ENCODE data around the gene BRINP2. TPM values are rescaled to one million over a fixed set of nuclear protein-coding genes. Genes with fewer than 3 reads are reported as not detected.
A peak's percentile ranks its signal among the peaks of the same experiment; 100 is the strongest.

The BRINP2 gene
- total RNA-seq, 1 donor from 2014 or later, result 15.0 TPM

DNA sequence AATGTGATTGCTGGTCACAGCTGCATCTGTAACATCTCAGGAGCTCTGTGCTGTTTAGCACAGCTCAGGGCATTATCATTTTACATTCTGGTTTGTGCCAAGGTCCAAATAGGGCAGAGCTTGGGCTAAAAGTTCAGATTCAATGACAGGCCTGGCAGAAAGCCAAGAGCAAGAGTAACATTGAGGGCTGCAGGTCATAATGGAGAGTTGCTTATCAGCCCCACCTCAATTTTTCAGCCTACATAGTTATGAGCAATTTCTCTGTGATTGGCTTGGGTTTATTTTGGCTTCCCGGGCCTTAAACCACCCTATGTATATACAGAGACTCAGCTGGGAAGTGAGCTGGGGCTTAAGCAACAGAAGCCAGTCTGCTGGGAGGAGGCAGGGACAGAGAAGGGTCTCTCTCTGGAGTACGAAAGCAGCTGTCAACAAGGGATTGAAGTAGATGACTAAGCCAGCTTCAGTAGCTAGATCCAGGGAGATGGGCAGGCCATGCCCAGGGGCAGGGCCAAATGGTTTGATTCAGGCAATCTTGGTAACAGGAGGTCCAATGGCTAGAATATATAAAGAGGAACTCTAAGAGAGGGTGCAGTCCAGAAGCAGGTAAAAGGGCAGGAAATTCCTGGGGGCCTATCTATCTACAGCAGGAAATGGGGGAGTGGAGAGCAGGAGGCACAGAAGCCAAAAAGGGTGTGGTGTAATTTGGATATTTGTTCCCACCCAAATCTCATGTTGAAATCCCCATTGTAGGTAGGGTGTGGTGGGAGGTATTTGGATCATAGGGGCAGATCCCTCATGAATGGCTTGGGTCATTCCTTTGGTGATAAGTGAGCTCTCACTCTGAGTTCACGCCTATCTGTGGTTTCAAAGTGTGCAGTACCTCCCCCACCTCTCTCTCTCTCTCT, 49.0 kb downstream of the BRINP2 start:
- DNase-seq, result no peak

DNA sequence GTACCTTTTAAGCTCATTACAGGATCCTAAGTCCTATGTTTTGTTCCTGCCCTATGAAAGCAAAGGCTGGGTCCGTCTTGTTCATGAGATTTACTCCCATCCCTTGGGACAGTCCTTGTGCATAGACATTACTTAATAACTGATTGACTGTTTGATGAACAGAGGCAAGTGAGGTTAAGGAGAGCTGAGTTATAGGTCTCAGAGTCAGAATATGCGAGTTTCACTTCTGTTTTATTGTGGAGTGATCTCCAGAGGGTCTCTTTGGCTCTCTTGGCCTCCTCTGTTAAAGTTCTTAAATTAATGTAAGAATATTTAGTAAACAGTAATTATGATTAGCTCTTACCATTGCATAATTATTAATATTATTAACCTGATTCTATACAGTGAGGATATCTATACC, 52.6 kb downstream of the BRINP2 start:
- DNase-seq, result no peak

DNA sequence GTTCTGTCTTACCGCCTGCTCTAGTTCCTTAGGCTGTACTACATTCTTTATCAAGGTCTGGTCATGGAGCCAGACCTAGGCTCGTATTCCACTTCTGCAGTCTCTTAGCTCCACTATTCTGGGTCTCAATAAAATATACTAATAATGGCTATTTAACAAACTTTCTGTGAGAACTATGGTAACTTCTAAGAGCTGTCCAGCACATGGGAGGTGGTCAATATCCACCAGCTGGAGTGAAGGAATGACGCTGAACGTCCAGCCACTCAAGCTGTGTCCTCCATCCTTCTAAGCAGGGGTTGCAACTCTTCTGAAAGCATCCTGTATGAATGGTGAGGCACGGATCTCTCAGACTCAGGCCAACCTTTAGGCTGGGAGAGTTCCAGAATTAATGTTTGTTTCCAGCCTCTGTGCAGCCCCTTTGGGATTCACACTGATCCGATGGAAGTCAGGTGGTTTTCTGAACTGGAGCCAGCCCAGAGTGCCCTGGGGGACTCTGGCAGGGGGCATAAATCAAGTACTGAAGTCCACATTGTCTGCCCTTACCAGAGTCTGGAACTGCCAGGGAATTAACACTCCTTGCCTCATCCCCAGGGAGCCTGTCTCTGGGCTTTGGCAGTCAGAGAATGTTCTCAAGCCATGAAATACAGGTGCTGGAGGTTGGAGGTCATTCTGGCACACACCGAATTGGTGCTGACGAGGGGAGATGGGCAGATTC, 57.4 kb downstream of the BRINP2 start:
- DNase-seq, result no peak

DNA sequence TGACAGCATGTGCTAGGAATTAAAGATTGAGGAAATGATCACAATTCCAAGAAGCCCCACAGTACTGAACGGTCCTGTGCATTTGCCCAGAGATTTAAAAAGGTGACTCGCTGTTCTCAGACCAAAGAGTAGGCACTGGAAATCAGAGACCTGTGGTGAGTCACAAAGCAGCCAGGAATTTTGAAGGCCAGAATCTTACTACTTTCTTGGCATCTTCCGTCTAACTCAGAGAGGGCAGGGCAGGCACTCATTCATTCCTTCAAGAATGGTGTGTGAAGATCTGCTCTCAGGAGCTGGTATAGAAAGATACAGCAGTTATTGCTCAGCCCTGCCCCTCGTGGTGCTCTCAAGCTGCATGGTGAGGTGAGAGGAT, 57.9 kb downstream of the BRINP2 start:
- no peak for DNase-seq

DNA sequence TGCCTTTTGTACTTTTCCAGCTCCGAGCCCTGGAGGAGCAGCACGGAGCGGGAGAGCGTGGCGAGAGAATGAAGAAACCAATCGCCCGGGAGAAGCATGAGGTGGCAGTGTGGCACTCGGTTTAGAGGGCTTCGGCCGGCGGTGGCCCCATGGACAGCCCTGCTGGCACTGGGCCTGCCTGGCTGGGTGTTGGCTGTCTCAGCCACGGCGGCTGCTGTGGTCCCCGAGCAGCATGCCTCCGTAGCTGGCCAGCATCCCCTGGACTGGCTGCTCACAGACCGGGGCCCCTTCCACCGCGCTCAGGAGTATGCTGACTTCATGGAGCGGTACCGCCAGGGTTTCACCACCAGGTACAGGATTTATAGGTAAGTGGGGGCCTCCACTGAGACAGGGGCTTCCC, 59.0 kb downstream of the BRINP2 start:
- DNase-seq, result no peak

DNA sequence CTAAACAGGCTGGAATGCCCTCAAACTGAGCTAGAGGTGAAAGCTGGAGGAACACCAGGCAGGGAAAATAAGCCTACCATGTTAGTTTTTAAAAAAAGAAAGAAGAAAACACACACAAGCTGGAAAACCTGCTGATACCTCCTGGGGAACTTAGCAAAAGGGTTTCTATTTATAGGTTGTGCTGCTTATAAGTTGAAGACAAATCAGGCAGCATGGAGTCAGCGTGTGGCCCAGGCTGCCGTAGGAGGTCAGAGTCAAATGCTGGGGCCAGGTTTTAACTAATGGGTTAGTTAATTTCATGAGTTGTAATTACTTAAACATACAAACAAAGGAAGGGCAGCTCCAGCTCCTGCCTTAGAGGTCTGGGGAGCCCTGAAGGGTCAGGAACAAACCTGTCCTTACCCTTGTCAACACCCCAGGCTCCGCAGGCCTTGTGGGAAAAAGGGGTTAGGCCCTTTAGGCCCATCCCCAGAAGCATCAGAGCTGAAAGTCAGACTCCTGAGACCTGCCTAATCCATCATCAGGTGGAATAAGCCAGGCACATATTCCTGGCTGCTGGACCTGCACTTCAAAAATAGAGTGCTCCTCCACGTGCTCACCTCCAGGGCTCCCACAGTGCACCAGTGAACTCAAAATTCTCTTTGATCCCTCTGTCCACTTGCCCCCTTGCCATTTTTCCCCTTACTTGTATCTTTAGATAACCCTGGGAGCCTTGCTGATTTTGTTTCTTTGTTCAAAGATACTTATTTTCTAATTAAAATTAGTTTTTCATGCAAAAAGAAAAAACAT, 59.7 kb downstream of the BRINP2 start:
- no peak for DNase-seq

DNA sequence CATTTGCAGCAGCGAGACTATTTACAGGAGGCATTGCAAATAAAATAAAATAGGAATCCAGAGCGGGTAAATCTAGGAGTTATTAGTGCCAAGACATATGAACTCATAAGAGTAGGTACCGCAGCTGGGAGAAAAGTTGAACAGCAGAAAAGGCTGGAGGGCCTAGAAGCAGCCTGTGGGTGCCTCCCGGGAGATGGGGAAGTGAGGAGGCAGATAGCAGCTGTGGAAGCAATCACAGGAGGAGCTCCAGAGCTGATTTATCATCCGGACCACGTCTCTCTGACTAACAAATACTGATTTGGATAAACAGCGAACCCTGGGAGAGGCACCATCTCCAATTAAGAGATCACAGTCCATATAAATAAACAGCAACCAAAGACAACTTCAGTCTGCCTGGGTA, 64.6 kb downstream of the BRINP2 start:
- DNase-seq, result no peak

DNA sequence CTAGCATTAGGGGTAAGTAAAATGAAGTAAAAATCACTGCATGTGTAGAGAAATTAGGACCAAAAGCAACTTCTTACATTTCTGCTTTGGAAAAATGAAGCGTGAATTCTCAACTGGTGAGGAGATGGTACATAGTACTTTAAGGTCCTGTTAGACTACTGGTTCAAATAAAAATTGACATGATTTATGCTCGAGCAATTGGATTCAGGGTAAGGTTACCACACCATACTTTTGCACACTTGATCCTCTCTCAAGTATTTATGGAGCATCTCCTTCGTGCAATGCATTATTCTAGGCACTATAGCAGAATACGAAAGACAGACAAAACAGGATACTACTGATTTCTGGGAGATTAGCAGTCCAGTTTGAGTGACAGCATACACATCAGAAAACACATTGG, 66.2 kb downstream of the BRINP2 start:
- DNase-seq, result no peak

DNA sequence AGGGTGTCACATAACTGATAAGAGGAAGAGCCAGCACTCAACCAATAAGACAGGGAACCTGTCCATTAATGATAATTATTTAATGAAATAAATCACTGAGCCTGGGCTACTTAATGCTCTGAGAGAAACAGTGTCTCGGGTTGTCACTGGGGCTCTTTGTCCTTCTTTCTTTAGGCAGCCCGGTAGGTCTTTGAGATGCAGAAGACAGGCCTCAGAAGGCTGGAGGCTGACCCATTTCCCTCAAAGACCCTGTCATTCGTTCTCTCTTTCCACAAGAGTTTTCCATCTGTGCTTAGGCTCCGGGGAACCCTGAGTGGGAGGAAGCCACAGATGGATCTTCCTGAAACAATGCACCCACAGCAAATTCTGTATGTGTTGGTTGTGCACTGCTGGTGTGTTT, 68.2 kb downstream of the BRINP2 start:
- DNase-seq, result no peak

DNA sequence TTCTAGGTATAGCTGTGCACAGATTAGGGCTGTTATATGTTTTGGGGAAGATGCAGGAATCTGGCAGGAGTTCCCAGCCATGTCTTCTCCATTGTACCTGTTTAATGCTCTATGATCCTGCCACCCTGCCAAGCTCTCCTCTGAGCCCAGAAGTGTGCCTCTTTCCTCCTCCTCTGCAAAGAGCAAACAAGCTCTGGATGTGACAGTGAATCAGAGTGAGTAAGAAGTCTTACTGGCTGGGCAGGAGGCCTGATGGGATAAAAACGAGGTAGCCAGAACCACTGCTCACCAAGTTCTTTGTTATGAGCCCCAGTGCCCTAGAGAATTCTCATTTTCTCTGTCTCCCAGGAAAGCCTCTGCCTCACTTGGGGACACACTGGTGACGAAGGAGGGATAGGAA, 69.0 kb downstream of the BRINP2 start:
- DNase-seq, result peak; percentile 28

DNA sequence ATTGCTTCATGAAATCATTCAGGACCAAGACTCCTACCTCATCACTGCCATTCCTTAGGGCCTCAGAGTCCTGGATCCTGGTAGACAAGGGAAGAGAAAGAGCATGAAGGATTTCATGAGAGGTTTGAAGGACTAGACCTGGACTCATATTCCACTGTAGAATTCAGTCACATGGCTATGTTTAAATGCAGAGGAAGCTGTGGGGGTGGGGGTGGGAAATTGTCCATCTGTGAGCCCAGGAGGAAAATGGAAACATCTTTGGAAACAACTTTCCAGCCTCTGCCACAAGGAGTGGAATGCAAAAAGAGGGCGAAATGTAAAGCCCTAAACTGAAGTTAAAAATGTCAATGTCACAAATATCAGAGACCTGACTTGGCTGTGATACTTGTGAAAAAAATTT, 73.0 kb downstream of the BRINP2 start:
- DNase-seq, result no peak

DNA sequence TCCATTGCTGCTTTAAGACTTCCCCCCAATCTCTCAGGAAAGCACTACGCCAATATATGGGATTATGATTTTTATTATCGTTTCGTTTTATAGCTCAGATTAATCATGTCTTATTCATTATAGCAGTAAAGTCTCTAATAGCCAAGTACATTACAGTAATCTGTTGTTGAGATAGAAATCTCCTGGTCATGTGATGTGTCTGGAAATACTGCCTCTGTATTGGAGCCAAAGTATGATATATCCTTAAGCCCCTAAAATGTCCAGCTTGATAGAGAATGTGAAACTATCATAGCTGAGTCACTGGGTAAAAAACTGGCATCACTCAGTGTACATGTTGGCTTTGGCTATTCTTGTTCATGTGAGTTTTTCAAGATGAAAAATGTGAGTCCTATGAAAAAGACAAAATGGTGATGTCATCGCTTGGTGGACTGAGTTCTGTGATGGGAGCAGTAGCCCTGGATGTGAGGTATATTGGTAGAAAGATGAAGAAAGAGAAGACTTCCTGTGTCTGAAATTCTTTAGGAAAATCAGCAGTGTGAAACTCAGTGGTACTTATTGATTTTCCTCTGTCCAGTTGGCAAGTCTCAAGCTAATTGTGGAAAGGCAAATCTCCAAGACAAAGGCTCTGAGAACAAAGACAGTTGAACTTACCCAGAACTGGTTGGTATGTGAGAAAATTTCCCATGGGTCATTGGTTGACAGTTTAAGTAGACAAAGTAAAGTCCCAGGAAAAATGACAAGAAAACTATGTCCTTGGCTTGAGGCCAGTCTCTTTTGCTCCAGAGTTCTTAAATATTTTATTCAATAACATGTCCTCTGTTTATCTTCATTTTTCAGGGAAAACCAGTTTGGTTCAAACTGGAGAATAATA, 76.2 kb downstream of the BRINP2 start:
- DNase-seq, result no peak

DNA sequence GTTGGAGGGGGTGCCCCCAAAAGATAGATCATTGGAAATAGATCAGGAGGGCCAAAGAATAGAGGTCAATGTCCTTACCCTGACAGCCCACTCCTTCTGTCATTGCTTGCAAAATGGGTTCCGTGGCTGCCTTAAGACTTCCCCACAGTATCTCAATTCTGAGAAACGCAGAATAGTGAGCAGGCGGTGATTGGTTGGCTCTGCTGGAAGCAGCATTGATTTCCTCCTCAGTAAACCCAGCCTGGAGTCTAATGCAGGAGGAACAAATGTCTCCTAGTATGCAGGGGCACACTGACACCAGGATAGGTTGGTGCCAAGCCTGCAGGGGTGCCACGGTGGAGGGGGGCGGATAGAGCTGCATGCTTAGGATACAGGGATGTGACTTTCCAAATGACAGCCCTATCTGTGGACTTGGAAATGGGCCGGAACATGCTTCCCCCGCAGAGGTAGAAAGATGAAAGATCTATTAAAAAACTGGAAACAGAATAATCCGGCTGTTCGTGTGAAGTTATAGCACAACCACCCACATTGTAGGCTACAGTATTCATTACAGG, 76.9 kb downstream of the BRINP2 start:
- DNase-seq, result peak; percentile 33

DNA sequence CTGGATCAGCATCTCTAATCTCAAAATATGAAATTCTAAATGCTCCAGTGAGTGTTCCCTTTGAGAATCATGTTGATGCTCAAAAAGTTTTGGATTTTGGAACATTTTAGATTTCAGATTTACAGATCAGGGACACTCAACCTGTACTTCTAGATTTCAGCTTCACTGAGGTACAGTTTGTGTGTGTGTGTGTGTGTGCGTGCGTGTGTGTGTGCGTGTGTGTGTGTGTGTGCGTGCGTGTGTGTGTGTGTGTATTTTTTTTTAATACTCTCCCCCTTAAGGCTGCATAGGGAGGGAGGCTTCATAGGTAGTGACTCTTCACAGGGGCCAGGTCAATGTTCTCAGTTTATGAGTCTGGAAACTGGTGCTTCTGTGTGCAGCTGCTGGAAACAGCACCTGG, 77.5 kb downstream of the BRINP2 start:
- DNase-seq, result no peak

DNA sequence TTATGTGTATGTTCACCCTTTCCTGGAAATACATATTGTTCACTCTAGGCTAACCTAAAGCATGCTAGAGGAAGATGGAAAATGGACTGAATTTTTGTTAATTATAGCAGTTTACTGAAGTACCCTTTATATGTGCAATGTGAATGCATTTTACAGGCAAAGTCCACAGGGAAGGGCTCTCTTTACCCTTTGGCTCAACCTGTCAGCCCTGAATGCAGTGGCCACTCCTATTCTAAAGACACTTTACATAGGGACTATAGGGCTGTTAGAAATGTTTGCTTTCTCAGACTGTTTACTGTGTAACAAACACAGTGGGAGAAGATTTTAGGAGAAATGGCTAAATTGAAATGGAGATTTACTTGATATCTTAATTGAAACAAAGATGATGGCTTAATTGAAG, 78.5 kb downstream of the BRINP2 start:
- DNase-seq, result no peak

DNA sequence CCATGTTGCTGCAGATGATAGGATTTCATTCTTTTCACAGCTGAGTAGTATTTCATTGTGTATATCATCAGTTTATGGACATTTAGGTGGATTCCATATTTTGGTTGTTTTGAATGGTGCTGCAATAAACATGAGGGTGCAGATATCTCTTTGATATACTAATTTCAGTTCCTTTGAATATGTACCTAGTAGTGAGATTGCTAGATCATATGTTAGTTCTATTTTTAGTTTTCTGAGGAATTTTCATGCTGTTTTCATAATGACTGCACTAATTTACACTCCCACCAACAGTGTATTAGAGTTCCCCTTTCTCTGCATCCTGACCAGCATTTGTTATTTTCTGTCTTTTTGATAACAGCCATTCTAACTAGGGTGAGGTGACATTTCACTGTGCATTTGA, 82.1 kb downstream of the BRINP2 start:
- DNase-seq, result no peak

DNA sequence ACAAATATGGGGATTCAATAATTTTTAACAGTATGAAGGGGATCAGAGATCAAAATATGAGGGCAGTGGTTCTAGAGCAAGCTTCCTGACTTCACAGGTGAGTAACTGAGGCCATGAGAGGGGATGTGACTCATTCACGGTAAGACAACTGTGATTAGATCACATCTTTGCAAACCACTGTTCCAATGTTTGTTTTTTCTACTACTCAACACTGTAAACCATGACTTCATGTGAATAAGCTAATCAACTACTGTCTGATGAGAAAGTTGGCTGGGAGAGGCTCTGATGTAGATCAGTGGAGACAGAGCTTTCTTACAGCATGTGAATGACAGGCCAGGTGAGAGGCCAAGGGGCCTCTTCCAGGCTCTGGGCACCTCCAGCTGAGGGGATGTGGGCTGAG, 84.7 kb downstream of the BRINP2 start:
- no peak for DNase-seq

DNA sequence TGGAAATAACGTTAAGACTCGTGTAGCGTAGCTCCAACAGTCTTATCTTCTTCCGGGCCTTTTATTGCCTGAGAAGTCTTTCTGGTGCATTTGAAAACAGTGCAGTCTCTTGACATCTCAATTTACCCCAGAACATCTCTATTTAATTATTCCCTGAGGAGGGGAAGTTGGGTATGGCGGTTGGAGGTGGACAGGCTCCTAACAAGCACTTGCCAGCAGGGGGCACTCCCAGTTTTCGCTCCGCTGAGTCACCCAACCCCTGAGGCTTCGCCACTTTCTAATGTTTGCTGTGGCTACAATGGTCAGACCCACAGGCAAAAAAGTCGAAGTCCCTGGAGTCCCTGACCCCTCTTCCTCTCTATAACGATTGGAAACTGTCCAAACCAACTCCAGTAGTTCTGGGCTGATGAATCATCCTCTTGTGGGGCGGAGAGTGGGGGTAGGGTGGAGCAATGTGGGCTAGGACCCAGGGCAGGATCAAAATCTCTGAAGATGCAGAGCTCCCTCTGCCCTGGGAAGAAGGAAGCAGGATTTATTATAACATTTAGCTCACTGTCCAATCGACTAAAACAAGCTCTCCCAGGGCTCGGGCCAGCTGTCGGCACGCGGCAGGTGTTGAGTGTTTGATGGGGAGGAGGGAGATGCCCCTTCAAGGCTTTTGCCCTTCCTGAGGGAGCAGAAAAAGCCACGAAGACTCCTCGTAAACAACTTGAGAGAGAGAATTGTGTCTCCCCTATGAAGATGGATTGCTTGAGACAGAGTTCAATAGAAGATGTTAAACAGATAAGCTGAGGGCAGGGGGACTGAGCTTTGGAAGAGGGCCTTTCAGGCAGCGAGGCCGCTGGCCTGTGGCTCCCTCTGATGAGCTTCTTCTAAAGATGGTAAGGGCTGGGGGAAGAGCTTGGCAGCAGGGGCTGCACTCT, 85.7 kb downstream of the BRINP2 start:
- DNase-seq, result no peak

DNA sequence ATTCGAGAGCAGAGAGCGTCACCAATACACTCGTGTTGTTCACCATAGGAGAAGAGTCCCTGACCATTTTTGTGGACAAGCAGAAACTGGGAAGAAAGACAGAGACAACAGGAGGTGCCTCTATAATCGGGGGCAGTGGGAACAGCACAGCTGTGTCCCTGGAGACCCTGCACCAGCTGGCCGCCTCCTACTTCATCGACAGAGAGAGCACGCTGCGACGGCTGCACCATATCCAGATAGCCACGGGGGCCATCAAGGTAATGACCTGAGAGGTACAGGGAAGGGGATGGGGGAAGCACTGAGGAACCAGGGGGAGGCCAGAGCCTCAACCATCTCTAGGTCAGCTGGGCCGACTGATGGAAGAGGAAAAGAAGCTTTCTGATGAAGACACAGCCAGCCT, 86.4 kb downstream of the BRINP2 start:
- no peak for DNase-seq

DNA sequence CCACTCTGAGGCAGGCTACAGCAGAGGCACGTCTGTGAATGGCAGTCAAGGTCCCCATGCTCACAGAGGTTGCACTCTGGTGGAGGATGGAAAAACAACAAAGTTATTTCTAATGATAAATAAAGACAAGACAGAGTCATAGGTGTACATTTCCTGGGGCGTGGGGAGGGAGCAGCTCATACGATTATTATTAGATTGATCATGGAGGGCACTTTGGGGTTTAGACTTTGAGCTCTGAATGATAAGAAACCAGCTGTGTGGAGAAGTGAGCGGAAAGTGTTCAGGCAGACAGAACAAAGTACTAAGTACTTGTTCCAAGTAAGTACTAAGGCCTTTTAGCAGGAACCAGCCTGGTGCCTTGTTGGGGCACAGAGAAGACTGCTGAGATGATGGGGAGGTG, 86.8 kb downstream of the BRINP2 start:
- no peak for DNase-seq

DNA sequence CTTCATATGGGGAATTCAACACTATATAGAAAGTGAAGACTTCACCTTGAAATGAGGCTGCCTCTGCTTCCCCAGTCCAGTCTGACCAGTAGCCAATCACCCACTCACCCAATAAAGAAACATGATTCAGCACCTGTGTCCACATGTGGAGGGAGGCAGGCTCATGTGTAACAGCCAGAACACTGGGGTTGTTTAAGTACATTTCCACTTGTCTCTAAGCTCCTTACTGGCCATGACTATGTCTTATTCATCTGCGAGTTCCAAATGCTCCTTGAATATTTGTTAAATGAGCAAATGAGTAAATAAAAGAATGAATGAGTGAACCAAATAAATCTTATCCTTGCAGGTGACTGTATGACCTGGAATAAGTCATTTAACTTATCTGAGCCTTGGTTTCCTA, 100.1 kb downstream of the BRINP2 start:
- no peak for DNase-seq

Data from occipital lobe (tissue), 2 donors.